Measurements from ENCODE around the gene OR13C5.
"Not testable (repeated sequence)": the region's sequence is repeated elsewhere in the genome, so short reads cannot be mapped to it uniquely, and the experiment has no call there.

The OR13C5 gene
- long read RNA-seq, donor 1, result 0 reads
- long read RNA-seq, donor 2, result 0 reads
- long read RNA-seq, donor 3, result 0 reads
- long read RNA-seq, donor 4, result 0 reads
- long read RNA-seq, donor 5, result 0 reads
- long read RNA-seq, donor 6, result 0 reads
- long read RNA-seq, donor 7, result 0 reads
- long read RNA-seq, donor 8, result 0 reads

- DNase-seq, result not testable (repeated sequence)
These were observed at the start of gene OR13C5 for GRCh38 chr9:104599313-104599712. TSS of gene OR13C5 (minus strand) at chr9:104599413. CDS start at chr9:104599413, 0 bp downstream.

- no peak for DNase-seq
These were observed 36.2 kb upstream of the OR13C5 start for GRCh38 chr9:104635456-104635855.

- DNase-seq, result no peak
These were observed 34.8 kb upstream of the OR13C5 start for GRCh38 chr9:104633976-104634520.

GRCh38 chr9:104625964-104626363 is 26.8 kb upstream of the OR13C5 start:
- DNase-seq, result not testable (repeated sequence)

GRCh38 chr9:104618104-104618503 is 18.9 kb upstream of the OR13C5 start, which contains the start of gene OR13C9:
TSS of gene OR13C9 (minus strand) at chr9:104618204. CDS start at chr9:104618204, 0 bp downstream.
- no peak for DNase-seq

- no peak for DNase-seq
These were observed 18.2 kb upstream of the OR13C5 start for GRCh38 chr9:104617418-104617817.

- DNase-seq, result no peak
These were observed 12.0 kb upstream of the OR13C5 start for GRCh38 chr9:104611213-104611612.

- DNase-seq, result no peak
These were observed 9.1 kb upstream of the OR13C5 start for GRCh38 chr9:104608336-104608735.

GRCh38 chr9:104606152-104606551 is 6.9 kb upstream of the OR13C5 start:
- no peak for DNase-seq

- DNase-seq, result not testable (repeated sequence)
These were observed 6.3 kb upstream of the OR13C5 start, which contains the start of gene OR13C2 for GRCh38 chr9:104605527-104605926. TSS of gene OR13C2 (minus strand) at chr9:104605627. CDS start at chr9:104605627, 0 bp downstream.

- DNase-seq, result no peak
These were observed 5.6 kb upstream of the OR13C5 start for GRCh38 chr9:104604801-104605200.

- DNase-seq, result not testable (repeated sequence)
These were observed 464 bp downstream of the OR13C5 start for GRCh38 chr9:104598749-104599148.

GRCh38 chr9:104589626-104590025 is 9.6 kb downstream of the OR13C5 start:
- DNase-seq, result no peak

GRCh38 chr9:104586496-104587180 is 12.6 kb downstream of the OR13C5 start:
- no peak for DNase-seq

GRCh38 chr9:104580562-104580961 is 18.7 kb downstream of the OR13C5 start:
- DNase-seq, result no peak

- DNase-seq, result no peak
These were observed 21.9 kb downstream of the OR13C5 start for GRCh38 chr9:104577263-104577662.

GRCh38 chr9:104575456-104575855 is 23.8 kb downstream of the OR13C5 start:
- no peak for DNase-seq

- DNase-seq, result no peak
These were observed 26.6 kb downstream of the OR13C5 start for GRCh38 chr9:104572612-104573011.

GRCh38 chr9:104568868-104569267 is 30.3 kb downstream of the OR13C5 start, which contains the start of gene OR13C8:
TSS of gene OR13C8 (plus strand) at chr9:104569168. CDS start at chr9:104569168, 0 bp downstream.
- DNase-seq, result no peak

GRCh38 chr9:104564358-104564757 is 34.9 kb downstream of the OR13C5 start:
- no peak for DNase-seq

GRCh38 chr9:104556830-104557634 is 42.2 kb downstream of the OR13C5 start:
- no peak for DNase-seq

GRCh38 chr9:104555521-104555920 is 43.7 kb downstream of the OR13C5 start:
- no peak for DNase-seq

- no peak for DNase-seq
These were observed 46.0 kb downstream of the OR13C5 start for GRCh38 chr9:104553261-104553660.
